GM18868 (cell line): ENCODE measurements around the gene VAV2.

Experiments
- ATAC-seq: cut with Tn5 transposase; IDR thresholded peaks from one replicate; pipeline ENCODE4 v1.9.1; 2021; ENCODE audit warnings: mild to moderate bottlenecking, moderate library complexity; ENCODE audit not compliant: unreplicated experiment

Gene VAV2

DNA sequence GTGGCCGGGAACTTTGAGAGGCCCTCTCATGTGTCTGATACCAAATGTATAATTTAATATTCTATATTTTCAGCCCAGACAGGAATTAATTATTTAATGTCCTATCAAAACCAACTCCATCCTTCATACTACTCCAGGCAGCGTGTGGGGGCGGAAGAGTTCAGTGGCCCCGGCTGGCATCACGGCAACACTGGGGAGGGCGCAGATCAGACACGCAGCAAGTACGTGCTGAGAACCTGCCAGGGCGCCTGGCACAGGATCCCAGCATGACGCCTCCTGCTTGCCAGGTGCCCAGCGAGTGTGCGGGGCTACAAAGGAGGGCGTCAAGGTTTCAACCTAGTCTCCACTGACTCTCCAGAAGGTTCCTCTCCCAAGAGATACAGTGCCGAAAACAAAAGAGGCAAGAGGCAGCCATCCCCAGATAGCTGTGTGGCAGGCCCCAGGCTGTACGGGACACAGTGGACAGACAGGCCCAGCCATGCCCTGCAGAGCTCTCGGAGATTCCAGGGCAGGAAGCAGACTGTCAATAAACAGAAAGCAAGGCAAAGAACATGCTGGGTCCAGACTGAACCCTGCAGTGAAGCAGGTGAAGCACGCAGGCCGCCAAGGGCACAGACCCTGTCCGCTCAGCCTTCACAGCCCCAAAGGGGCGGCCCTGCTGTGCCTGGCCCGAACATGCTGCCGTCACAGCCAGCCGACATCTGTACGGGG, 110.3 kb downstream of the VAV2 start:
- ATAC-seq = no peak

- ATAC-seq = no peak
Measured at GRCh38 chr9:133880851-133881661, 111.1 kb downstream of the VAV2 start.

DNA sequence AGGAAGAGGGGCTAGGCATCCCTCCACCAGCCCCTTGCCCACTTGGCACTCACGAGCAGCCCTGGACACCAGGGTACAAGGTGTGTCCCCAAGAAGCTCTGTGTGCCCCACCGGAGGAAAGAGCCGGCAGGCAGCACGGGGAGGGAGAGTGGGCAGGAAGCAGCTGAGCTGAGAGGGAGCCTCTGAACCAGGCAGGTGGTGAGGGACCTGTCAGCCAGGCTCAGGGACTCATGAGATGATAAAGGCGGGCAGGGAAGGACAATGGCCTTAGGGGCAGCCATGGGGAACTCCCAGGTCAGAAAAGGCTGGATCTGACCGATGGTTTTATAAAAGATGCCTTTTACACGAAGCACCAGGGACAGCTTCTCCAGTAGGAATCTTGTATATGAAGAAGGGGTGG, 112.0 kb downstream of the VAV2 start:
- ATAC-seq = no peak

DNA sequence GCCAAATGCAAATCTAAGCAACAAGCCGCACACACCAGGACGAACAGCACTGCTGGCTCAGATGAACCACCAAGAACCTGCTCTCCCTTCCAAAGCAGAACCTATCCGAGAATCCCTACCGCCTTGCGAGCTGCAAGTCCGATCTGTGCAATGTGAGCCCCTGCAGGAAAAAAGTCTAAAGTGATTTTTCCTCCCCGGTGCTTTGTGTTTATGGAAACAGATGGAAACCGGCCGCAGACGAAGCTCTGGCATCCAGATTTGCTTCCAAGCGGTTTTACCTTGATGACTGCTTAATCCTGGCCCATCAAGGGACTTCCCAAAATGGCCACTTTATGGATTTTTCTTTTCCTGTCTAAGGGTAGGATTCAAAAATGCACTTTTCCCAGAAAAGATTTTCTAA, 112.5 kb downstream of the VAV2 start:
- no peak for ATAC-seq

- no peak for ATAC-seq
Measured at GRCh38 chr9:133878402-133878801, 113.7 kb downstream of the VAV2 start.

DNA sequence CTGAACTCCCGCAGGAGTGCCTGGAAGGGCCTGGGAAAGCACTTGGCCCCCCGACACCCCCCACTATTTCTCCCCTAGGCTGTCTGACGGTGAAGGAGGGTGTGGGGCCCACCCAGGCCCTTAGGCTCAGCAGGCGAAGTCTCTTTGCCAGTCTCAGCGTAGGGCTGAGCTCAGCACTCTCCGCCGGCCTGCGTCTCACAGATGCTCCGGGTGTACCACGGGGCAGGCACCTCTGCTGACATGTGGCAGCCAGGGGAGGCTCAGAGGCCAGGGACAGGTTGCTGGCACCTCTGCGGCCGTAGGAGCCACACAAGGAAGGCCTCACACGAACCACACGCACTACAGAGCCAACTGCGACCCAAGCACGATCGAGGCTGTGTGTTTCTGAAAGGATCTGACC, 114.2 kb downstream of the VAV2 start:
- no peak for ATAC-seq

DNA sequence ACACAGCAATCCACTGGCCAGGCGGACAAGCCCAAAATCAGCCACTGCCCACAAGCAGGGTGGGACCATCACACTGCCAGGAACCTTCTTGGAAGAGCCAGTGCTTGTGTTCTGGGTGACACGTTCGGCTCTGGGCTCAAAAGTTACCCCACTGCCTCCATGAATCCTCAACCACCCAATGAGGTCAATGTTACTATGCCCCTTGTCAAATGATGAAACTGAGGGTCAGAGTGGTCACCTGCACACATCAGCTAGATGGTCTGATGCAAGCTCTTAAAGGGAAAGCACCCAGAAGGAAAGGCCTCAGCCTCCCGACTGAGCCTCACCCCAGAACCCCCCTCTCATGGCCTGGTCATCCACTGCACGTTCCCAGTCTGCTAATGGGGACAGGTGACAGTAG, 114.8 kb downstream of the VAV2 start:
- ATAC-seq = no peak

- ATAC-seq = no peak
Measured at GRCh38 chr9:133876836-133877235, 115.3 kb downstream of the VAV2 start.

DNA sequence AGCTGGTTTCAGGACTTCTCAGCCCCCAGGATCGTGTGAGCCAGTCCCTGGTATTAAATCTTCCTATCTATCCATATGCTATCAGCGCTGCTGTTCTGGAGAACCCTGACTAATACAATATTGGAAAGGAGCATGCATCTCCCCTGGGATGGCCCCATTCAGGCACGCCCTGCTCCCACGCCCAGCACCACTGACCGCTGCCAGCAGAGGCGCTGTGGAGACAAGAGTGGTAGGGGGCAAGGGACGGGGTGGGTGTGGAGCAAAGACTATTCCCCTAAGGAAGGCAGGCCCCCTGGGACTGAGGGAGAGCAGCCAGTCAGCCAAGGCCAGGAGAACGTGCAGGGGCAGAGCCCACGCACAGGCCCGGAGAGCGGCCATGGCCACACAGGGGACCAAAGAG, 116.0 kb downstream of the VAV2 start:
- no peak for ATAC-seq

DNA sequence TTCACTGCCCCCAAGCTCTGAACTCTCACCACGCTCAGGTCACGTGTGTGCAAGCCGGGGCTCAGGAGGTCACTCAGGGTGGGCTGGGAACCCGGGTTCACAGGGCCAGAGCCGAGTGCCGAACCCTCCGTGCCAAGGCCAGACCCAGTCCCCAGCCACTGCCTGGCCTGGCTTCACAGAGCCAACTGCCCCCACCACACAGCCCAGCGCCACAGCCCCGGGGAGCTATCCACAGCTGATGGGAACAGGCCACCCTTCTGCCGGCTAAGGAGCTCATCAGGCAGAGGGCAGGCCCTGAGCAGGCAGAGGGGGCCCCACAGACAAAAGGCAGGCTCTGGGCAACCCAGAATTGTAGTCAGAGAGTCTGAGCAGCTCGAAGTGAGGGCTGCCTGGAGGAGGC, 117.0 kb downstream of the VAV2 start:
- ATAC-seq = no peak

DNA sequence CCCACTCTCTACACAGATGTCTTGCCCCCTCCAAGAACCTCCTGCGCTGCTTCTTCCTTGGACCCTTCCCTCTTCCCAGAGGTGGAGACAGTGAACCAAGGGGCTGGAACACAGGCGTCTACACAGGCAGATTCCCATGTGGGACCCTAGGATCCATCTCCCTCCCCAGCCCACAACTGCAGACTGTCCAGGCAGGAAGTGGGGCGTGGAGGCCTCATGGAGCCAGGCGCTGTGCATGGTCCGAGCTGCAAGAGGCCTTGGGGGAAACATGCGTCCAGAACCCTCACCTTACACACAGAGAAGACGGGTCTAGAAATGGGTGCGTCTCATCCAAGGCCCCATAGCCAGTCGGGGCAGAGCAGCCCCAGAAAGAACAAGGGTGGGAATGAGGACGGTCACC, 117.5 kb downstream of the VAV2 start:
- ATAC-seq = no peak

- ATAC-seq = no peak
Measured at GRCh38 chr9:133874060-133874657, 118.0 kb downstream of the VAV2 start.

DNA sequence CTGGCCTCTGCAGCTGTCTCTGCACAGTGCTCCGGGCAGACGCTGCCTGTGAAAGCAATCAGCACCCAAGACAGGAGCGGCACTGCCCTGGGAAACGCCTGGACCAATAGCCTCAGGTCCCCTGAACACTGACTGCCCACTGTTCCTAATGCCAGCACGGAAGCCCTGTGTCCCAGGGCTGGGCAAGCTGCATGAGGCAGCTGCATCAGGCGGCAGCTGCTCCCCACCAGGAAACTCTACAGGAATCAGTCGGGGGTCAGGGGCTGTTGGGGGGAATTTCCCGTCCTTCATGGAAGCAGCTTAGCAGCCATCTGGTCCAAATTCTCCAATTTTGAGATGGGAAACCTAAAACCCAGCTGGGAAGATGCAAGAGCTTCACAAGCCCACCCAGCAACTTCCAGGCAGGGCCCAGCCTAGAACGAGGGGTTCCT, 118.6 kb downstream of the VAV2 start:
- no peak for ATAC-seq

DNA sequence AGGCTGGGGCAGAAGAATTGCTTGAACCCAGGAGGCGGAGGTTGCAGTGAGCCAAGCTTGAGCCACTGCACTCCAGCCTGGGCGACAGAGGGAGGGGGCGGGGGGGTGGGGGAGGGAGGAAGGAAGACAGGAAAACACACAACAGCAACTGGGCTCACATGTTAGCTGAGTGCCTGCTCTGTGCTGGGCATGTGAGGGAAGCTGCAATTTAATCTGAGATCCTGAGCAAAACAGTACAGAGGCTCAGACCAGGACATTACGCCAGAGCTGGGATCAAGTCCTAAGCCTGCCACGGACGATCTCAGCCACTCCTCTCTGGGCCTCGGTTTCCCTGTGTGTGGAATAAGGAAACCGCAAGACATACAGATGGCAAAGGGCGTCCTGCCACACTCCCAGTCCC, 119.1 kb downstream of the VAV2 start:
- ATAC-seq = no peak

GRCh38 chr9:133870598-133871595, 121.2 kb downstream of the VAV2 start:
- ATAC-seq = no peak

DNA sequence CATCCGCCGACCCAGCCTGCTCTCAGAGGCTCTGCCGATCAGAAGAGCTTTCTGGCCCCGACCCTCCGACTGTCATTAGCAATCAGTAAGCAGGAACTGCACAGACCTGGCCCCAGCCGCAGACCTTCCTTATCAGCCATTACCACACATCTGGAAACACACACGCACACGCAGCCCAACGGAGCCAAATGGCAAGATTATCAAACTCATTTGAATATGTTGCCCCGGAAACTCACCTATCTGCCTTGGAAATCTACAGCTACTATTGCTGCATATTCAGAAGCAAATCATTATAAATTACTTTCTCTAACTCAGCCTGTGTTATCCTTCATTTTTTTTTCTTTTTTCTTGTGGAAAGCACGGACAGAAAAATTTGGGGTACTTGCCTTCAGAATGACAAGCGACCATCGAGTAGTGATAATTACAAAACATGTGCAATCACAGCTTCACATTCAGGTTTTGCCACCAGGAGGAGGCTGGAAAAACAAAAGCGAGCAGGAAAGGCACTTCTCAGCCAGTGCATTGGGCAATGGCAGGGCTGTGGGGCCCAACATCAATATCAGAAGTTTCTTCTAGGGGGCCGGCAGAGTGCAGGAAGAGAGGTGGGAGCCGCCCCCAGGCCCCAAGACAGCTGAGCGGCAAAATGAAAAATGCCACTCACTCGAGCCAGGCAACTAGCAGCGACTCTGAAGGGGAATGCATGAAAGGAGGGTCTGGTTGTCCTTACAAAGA, 122.3 kb downstream of the VAV2 start:
- no peak for ATAC-seq

DNA sequence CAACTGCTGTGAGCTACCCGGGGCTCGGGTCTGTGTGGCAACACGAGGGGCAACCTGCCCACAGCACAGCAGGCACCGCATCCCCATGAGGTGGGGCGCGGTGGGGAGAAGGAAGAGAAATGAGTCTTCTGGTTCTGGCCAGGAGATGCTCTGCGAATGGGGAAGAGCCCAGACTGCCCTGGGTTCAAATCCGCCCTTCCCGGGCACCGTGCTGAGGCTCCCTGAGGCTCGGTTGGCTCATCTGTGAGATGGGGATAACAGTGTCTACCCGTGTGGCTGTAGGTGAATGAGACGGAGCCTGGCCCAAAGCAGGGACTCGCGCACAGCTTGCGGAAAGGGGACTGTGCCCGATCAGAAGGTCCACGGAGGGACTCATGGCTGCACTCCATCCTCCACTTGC, 123.9 kb downstream of the VAV2 start:
- no peak for ATAC-seq

DNA sequence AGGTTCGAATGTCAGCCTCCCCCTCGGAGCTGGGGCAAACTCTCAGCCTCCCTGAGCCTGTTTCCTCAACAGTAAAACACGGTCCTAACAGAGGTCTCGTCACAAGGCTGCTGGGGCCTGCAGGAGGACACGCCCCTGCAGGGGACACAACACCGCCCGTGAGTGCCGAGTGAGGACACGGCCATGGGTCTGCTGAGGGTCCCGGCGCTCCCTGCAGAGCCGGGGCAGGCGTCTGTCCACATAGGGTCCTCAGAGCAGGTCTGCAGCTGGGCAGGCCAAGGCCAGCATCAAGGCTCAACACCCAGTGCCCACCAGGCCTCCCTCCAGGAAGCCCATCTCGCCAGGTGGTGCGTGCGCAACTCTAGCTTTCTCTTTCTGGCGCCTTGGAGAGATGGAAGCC, 125.2 kb downstream of the VAV2 start:
- ATAC-seq = no peak

DNA sequence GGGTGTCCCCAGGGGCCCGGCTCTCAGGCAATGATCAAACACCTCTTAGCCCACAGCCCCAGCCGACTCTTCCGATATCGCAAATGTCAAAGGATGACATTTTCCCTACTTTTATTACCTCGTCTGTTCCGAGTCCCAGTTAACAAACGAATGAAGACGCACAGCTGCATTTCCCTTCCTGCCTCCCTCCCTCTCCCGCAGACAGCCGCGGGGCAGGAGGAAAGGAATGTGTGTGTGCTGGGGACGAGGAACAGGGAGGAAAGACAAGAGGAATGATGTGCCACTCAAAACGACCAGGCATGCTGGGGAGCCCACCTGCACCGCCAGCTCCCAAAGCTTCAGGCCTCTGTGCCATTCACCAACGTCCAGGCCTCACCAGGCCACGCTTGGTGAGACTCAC, 128.1 kb downstream of the VAV2 start:
- no peak for ATAC-seq

- ATAC-seq = no peak
Measured at GRCh38 chr9:133863257-133863592, 128.9 kb downstream of the VAV2 start.
